Measurements from ENCODE around the gene LRCH4. TPM values are rescaled to one million over a fixed set of nuclear protein-coding genes. Genes with fewer than 3 reads are reported as not detected.

Gene LRCH4
- total and polyA plus RNA-seq, 2 of the 8 experiments (the other 6 are each of a cell fraction or from before 2014, with no cell fraction given): 15.5 to 36.6 TPM

GRCh38 chr7:100614308-100614861 lies 28.5 kb upstream of the LRCH4 start (continued):
- TF ChIP-seq CHD7 (IDR thresholded peaks at IDR 0.05; ENCODE audit: insufficient replicate concordance, low read length): no peak
- no peak for TF ChIP-seq RXRA (IDR thresholded peaks at IDR 0.05; ENCODE audit: insufficient read depth, low read depth, low read length)
- TF ChIP-seq KDM5A (IDR thresholded peaks at IDR 0.05; ENCODE audit: low read length): no peak
- no peak for TF ChIP-seq POLR2AphosphoS5 (IDR thresholded peaks at IDR 0.05; ENCODE audit: low read depth, low read length)

All from H1 (cell line).